NCI-H524 (cell line): ENCODE data around the gene VSTM2L.

Experiments used
- DNase-seq, 2 experiments: peaks; one replicate each; lab custom pipeline; 2025; lab: John Stamatoyannopoulos, UW

VSTM2L gene

GRCh38 chr20:37899105-37900045, 3.6 kb upstream of the VSTM2L start:
- DNase-seq = peak in 1 of 2 experiments; percentile 28

- DNase-seq = no peak
Observed at GRCh38 chr20:37901240-37901639, 1.7 kb upstream of the VSTM2L start.

DNA sequence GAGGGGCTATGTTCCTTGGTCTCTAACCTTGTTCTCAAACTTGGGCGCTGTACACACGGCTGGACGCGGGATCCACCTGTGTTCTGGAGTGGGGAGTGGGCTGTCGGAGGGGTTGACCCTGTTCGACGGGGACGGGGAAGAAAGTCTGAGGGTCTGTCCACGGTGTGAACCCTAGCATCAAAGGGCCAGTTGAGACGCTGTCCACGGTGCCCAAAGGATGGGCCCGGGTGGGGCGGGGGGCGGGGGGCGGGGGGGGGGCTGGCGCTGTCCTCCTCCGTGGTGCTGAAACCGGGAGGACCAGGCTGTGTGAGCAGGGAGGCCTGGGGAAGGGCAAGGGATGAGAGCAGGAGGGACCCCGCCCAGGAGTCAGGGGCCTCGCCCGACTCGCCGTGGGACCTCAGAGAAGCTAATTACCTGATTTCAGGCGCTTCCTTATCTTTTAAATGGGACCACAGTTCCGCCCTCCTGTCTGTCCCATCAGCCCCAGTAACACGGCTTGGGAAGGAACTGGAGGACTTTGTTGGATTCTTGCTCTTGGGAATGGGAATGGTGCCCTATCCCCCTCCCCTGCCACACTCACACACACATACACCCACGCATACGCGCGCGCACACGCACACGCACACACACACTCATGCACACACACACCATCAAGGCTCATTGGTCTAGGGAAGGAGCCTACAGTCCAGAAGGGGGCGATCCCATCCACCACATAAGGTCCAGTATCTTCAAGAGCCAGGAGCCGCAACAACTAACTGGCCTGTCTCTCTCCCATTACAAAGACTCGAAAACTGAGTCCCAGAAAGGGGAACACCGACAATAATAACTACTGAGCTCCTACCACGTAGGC, 1.0 kb upstream of the VSTM2L start:
- DNase-seq = peak; percentile 79 to 82

DNA sequence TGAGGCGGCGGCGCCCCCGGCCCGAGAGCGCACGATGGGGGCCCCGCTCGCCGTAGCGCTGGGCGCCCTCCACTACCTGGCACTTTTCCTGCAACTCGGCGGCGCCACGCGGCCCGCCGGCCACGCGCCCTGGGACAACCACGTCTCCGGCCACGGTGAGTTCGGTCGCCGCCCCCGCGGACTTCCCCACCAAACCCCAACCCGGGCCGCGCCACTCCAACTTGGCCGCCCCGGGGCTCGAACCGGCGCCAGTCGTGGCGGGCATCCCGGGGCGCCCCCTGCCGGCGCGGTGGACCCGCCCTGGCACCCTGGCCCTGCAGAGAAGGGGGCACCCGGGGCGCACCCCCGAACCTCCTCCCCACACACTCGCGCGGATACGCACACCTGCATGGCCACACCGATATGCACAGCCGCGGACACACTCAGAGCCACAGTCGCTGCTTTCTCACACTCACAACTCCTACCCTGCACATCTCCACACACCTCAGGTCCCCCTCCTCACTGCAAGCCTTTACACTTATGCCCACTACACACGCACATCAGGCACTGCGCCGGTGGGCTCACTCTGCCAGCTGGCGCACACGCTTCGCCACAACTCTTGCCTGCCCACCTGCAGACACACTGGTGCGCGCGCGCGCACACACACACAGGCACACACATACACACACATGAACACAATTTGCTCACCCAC, 535 bp downstream of the VSTM2L start:
- no peak for DNase-seq

GRCh38 chr20:37904008-37904642, 1.2 kb downstream of the VSTM2L start:
- no peak for DNase-seq

DNA sequence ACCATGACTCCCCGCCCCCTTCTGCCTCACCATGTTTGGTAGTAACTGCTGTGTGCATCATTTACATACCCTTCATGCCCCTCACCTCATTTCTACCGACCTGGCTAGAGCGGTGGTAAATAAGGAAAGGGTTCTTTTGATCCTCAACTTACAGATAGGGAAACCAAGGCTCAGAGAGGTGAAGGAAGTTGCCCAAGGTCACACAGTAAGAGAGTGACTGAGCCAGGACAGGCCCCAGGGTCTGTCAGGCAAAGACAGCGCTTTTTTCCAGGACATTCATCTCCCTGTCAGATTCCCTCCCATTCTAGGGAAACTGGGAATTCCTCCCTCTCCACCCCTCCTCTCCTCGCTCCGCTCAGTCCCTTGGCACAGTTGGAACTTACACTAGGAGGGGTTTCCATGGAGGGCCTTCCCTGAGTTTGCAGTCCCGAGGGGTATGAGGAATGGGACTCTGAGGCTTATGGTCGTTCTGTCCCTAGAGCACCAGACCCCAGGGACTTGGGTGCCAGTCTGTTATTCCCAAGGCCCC, 2.0 kb downstream of the VSTM2L start:
- DNase-seq = no peak

- DNase-seq = no peak
Observed at GRCh38 chr20:37905671-37906613, 3.0 kb downstream of the VSTM2L start.

DNA sequence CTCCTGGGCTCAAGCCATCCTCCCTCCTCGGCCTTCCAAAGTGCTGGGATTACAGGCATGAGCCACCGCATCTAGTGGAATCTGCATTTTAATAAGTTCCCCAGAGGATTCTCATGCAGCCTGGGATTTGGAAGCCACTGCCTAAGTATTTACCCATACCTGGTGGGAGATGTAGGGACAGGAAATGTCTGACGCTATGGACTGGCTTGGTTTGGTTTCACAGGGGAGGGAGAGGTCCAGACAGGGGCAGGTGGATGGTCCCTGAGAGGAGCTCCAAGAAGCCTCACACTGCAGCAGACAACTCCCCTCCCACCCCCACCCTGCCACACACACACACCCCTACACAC, 4.4 kb downstream of the VSTM2L start:
- DNase-seq = no peak

DNA sequence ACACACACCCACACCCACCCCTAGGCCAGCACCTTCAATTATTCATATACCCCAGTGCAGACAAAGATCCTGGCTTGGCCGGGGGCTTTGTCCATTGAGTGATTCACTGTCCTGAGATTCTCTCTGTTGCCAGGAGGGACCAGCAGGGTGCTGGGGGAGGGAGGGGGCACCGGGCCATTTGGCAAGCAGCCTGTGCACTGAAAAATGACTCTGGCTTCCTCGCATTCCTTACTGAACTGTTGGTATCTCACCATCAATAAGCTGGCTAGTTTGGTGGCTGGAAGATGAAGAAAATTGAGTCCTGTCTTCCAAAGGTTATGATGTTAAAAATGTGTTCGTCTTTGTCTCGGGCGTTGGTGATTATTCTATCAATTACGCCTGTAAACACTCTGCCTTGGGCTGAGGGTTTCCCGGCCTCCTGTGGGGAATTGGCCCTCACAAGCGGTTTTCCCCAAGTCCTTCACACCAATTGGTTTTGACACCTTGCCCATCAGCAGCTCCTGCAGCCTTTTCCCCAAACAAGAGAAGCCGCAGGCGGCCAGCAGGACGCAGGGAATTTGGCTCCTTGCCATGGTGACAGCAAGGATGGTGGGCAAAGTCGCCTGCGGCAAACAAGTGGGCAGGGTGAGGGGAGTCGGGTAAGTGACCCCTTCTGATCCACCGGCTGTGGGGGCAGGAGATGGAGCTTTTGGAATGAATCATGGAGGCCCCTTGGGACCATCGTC, 4.9 kb downstream of the VSTM2L start:
- peak in 1 of 2 experiments; percentile 56 for DNase-seq

DNA sequence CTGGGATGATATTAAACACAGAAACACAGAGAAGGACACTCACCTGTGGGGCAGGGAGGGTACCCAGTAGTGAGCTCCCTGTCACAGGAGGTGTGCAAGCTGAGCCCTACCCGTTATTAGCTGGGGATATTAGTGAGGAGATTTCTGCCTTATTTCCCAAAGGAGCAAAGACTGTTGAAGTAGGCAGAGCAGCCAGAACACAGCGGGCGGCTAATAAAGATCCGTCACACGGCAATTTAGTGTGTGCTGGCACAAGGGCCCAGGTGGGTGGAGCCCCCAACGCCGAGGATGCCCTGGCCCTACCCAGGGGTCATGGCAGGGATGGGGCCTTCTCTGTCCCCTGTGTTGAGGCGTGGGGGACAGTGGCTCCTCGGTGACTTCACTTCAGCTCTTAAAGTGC, 8.3 kb downstream of the VSTM2L start:
- no peak for DNase-seq

DNA sequence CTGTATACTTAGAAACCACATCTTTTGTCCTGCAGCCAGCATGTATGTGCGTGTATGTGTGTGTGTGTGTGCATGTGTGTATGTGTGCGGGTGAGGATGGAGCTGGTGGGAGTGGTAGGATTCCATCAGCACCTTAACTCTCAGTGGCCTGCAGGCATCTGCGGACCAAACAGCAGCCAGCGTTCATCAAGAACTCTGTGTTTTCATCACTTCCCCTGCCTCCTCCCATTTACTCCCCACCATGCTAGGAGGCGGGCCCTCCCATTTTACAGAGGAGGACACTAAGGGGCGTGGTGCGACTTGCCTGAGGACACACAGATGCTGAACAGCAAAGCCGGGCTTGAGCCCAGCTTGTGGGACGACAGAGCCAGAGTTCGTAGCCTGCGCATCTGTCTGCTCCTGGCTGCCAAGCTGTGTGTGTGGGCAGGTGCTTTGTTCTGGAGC, 8.9 kb downstream of the VSTM2L start:
- DNase-seq = peak; percentile 75 to 87

DNA sequence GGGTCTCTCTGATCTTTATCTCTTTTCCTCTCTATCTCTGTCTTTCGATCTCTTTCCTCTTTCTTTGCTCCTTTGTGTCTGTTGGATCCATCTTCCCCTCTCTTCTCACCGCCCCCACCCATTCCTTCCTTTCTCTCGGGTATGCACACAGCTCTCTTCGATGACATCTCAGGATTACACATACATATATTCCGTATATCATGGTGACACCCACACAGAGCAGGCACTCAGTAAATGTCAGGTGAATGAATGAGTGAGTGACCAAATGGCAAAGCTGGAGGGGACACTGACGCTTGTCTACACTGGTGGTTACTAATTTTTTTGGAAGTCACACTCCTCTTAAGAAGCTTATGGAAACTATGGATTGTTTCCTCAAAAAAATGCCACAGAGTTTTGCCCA, 9.9 kb downstream of the VSTM2L start:
- DNase-seq = no peak

DNA sequence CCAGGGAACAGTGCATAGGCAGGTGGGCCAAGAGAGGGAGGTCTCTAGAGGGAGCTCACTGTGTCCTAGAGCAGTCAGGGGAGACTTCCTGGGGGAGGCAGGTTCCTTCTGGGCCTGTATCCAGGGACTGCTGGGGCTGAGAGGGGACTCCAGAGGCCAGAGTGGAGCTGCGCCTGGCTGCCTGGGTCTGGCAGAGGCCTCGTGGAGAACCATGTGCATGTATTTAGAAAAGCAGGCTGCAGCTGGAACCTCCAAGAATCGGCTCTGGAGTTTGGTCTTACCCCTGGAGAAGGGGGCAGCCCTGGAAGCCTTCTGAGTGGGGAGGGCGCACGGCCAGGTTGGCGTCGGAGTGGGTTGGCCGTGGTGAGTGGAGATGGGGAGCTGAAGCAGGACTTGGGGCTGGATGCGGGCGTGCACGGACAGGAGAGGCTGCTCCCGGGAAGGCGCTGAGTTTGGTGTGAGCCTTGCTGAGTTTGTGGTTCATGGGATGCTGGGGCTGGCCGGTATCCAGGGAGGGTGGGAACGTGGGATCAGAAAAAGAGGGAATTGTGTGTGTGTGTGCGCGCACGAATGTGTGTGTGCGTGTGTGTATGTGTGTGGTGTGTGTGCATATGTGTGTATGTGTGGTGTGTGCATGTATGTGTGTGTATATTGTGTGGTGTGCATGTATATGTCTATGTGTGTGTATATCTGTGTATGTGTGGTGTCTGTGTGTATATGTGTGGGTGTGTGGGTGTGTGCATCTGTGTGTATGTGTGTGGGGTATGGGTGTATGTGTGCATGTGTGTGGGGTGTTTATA, 10.8 kb downstream of the VSTM2L start:
- no peak for DNase-seq

GRCh38 chr20:37914367-37914671, 11.4 kb downstream of the VSTM2L start:
- no peak for DNase-seq

GRCh38 chr20:37914672-37915433, 11.9 kb downstream of the VSTM2L start:
- no peak for DNase-seq

- DNase-seq = no peak
Observed at GRCh38 chr20:37915434-37915787, 12.5 kb downstream of the VSTM2L start.

DNA sequence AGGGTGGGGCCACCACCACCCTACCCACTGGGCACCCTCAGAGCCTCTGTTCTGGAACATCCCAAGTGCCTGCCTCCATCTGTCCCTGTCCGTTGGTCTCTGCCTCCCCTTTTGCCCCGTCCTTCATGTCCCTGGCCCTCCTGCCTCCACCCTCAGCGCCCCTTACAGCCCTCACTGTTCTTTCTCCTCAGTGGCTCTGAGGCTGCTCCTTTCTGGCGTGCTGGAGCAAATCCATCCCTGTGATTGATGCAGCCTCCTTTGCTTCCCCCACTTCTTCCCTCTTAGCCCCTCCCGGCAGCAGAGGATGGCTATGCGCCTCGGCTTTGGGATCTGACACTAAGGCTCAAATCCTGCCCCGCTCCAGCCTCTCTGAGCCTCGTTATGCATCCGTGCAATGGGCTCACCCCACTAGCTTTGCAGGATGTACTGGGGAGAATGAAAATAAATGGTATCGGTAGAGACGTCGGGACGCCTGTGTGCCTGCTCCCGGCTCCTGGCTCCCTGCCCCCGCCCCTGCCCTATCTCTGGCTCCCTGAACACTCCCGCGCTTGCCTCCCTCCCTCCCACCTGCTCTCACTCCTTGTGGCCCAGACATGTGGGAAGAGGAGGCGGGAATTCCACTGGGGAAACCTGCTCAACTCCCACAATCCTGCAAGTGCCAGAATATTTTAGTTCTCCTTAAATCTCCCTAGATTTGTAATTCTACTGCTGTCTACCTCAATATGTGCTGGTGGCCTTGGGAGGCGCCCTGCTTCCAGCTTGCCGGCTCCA, 13.1 kb downstream of the VSTM2L start:
- peak; percentile 59 to 70 for DNase-seq

GRCh38 chr20:37917461-37917860, 14.5 kb downstream of the VSTM2L start:
- no peak for DNase-seq
